CD1c-positive myeloid dendritic cell (primary cell): Measurements from ENCODE around the gene ETV4.
A peak's percentile ranks its signal among the peaks of the same experiment; 100 is the strongest.
"Not testable (repeated sequence)": the region's sequence is repeated elsewhere in the genome, so short reads cannot be mapped to it uniquely, and the experiment has no call there.

Experiments used
- DNase-seq: peaks from one replicate; pipeline ENCODE4 v3.0.0-alpha.2; 2016; ENCODE audit errors: extremely low spot score

The ETV4 gene

DNA sequence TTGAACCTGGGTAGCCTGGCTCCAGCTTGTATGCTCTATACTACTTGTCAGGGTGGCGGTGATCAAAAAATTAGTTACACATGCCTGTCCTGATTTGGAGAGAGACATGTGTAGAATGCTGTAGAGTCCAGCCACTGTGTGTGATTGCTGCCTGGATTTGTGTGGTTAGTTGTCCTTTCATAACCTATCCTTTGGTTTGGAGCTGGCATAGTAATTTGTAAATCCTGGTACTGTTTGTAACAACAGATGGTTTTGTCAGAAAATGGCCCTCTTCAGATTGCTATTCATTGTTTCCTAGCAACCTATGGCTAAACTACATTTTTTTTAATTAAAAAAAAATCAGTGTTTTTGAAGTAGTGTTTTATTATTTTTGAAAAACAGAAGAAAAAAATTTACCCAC is 30.5 kb downstream of the ETV4 start:
- DNase-seq: no peak

GRCh38 chr17:43511199-43511598 is 34.9 kb downstream of the ETV4 start:
- not testable (repeated sequence) for DNase-seq

GRCh38 chr17:43509440-43509839 is 36.7 kb downstream of the ETV4 start:
- not testable (repeated sequence) for DNase-seq

- no peak for DNase-seq
Observed at GRCh38 chr17:43490621-43491020, 55.5 kb downstream of the ETV4 start.

DNA sequence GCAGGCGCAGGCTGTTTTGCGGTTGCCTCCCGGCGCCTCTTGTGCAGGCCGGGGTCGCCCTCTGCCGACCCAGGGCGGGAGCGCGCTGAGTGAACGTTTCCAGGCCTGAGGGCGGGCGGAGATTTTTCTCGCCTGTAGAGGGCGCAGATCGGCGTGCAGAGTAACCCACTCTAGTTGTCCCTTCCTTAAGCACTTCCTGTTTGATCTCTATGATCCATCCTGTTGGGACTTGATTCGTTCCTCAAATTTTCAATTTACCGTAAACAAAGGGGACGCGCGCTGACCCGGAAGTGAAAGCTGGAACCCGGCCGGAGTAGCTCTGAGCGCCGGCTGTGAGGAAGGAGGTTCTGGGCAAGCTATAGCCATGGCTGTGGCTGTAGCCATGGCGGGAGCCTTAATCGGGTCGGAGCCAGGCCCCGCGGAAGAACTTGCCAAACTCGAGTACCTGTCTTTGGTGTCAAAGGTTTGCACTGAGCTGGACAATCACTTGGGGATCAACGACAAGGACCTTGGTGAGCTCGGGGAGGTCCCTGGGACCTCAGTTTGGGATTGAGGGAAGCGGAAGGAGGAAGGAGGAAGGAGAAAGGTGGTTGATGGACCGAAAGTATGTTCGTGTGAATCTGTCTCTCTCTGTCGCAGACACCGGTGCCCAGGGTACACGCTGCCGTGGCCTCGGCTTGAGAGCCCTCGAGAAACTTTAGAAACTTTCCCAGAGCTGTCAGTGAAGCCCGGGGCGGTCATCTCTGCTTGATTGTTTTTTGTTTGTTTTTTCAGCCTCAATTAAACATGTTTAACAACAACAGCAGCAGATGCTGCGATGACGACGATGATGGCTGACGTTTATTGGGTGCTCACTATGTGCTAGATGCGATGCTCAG is 62.2 kb downstream of the ETV4 start, which contains the start of gene DHX8:
TSS of gene DHX8 (plus strand) at position 302 of the 878 bp plus-strand sequence. CDS start at position 365, 63 bp downstream.
- DNase-seq: peak; percentile 100

DNA sequence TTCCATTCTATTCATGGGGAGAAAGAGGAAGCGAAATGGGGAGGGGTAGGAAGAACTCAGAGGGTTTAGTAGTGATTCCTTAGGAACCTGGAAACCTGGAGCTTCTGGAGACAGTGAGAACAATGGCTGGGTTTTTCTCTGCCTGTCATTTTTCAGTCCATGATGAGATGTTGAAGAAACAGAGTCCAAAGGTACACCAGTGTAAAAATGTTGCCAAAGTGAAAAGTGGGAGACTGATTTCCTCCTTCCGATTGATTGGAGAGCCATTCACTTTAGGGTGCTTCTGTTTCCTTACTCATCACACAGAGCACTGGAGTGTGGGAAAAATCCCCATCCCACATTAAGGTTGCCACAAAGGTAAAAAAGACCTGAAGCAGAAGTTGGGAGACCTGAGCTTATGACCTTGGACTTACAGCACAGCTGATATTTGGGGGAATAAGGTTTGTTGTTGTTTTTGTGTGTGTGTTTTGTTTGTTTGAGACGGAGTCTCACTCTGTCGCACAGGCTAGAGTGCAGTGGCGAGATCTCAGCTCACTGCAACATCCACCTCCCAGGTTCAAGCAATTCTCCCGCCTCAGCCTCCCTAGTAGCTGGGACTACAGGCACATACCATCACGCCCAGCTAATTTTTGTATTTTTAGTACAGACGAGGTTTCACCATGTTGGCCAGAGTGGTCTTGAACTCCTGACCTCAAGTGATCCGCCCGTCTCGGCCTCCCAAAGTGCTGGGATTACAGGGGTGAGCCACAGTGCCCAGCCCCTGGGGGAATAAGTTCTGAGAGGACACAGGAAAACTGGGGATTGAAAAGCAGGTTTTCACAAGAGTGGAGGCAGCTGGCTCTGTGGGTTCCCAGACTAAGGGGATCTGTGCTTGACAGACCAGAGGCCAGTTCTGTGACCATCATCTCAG is 63.8 kb downstream of the ETV4 start:
- no peak for DNase-seq

GRCh38 chr17:43479948-43480347 is 66.2 kb downstream of the ETV4 start:
- DNase-seq: no peak
